Urothelium cell line (cell line): ENCODE data around the gene MFSD1.
"Not testable (repeated sequence)": the region's sequence is repeated elsewhere in the genome, so short reads cannot be mapped to it uniquely, and the experiment has no call there.

Experiments
- DNase-seq: peaks from one replicate; pipeline ENCODE4 v3.0.0; 2011; ENCODE audit warnings: low spot score, mixed read lengths
- FAIRE-seq: peaks from 2 replicates; lab custom pipeline; 2011; peaks lifted over from hg19 to GRCh38; lab: Jason Lieb, UNC

The MFSD1 gene

DNA sequence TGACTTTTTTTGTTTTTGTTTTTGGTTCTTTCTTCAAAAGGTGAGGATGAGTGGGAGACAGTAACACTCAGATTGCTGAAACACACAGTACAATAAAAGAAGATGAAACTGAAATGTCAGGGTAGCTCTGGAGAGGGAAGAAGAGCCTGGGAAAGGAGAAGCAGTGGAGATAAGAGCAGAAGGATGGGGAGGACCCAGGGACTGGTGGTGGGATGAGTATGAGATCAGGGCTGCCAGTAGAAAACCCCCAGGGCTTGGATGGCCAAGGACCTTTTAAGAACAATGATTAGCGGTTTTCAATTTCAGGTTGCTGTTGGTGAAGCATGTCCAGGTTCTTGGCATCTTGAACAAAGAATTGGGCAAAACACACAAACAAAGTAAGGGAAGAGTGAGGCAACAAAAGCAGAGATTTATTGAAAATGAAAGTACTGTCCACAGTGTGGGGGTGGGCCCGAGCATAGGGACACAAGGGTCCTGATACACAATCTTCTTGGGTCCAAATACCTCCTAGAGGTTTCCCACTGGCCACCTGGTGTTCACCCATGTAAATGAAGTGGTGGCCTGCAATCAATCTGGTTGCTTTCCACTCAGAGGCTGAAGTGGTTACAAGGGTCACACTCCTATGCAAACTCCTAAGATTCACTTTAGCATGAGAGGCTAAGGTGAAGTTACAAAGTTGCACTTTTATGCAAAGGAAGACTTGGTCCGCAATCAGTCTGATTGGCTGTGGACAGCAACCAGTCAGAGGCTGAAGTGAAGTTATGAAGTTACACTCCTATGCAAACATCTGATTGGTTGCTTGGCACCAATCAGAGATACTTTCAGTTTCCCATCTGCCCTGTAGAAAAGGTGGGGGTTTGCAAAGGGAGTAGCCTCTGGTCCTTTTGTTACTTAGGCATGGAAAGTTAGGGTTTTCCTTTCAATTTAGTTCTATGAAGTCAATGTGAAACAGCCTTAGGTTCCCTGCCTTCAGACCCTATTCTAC, 26.1 kb upstream of the MFSD1 start:
- FAIRE-seq (no peak), DNase-seq (no peak)

GRCh38 chr3:158776531-158776930, 25.3 kb upstream of the MFSD1 start:
- DNase-seq: no peak
- no peak for FAIRE-seq

GRCh38 chr3:158777161-158777873, 24.5 kb upstream of the MFSD1 start:
- FAIRE-seq: no peak

DNA sequence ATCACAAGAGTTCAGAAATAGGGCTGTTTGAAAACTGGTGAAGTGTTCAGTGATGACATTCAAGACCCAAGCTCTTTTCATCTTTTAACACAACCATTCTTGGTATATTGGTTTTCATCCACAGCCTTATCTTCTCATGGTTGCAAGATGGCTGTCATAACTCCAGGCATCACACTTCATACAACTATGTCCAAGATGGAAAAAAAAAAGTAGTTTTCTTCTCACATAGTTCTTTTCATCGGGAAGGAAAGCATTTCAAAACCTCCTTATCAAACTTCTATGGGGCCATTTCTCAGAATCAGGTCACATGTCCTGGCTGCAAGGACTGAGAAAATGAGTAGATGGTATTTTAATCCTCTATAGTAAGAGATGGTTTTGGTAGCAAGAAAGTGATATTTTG, 21.1 kb upstream of the MFSD1 start:
- DNase-seq (no peak), FAIRE-seq (no peak)

More at GRCh38 chr3:158777161-158777873, 24.5 kb upstream of the MFSD1 start:
- DNase-seq: no peak

- FAIRE-seq: no peak
- DNase-seq: no peak
These were observed 20.7 kb upstream of the MFSD1 start for GRCh38 chr3:158781191-158781590.

- FAIRE-seq: no peak
- DNase-seq: no peak
These were observed 20.0 kb upstream of the MFSD1 start for GRCh38 chr3:158781849-158782248.

DNA sequence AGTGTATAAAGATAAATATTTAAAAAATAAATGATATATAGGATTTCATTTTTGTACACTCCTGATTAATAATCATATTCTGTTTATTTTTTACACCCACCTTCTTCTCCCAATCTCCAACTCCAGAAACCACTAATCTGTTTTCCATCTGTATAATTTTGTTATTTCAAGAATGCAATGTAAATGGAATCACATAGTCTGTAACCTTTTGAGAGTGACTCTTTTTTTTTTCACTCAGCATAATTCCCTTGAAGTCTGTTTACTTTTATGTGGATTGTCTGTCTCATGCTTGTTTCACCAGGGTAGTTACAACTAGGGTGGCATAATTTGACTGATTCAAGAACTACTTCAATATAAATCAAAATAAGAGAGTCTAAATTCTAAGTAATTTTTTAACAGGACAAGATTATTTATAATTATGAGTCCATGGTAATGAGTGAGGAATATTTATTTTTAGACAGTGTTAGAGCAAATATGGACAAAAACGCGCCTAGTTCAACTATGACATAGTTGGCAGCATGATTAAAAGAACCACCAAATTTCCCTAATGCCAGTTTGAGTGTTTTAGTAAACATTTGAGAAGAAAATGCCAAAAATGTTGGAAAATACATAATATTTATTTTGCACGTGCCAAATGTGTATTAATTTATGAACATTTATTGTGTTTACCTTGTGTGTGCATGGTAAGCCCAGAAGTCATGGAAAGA, 19.4 kb upstream of the MFSD1 start:
- FAIRE-seq: no peak
- no peak for DNase-seq

DNA sequence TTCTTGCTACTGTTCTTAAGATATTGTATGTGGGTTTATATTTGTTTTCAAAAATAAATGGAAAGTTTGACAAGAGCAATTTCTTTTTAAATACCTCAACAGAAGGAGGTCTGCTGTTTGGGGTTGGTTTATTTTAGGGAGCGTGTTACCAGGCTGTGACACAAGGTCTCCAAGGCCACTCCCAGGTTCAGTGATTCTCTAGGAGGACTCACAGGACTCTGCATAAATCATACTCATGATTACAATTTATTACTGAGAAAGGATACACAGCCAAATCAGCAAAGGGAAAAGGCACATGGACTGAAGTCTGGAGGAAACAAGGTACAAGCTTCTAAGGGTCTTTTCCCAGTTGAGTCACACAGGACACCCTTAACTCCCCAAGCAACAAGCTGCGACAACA, 18.8 kb upstream of the MFSD1 start:
- no peak for FAIRE-seq
- DNase-seq: no peak

DNA sequence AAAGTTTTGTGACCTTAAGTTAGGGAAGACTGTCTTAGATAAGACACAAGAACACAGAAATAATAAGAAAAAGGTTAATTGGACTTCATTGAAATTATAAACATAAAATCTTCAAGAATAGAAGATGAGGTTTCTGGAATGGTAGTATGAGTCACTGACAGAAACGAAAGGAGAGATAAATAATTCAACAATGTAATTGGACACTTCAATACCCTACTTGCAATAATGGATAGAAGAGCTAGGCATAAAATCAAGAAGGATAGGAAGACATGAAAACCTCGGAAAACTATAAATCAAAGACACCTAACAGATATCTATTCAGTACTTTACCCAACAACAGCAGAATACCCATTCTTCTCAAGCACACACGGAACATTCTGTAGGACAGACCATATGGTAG, 15.9 kb upstream of the MFSD1 start:
- FAIRE-seq (no peak), DNase-seq (no peak)

DNA sequence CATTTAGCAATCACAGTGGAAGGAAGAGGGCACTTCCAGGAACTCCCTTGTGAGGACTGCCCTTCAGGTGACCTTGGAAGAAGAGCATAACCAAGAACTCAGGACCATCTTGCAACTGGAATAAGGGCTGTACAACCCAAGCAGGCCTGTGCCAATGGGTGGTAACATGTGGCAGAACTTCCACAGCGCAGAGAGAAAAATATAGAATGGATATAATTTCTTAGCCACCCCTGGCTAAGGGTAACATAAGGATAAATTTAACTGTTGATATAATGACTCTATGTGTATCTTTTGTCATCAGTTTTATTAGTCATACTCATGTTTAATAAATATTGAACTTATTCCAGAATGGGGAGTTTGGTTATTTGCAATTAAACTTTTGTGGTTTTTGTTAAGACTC, 13.4 kb upstream of the MFSD1 start:
- FAIRE-seq (no peak), DNase-seq (no peak)

DNA sequence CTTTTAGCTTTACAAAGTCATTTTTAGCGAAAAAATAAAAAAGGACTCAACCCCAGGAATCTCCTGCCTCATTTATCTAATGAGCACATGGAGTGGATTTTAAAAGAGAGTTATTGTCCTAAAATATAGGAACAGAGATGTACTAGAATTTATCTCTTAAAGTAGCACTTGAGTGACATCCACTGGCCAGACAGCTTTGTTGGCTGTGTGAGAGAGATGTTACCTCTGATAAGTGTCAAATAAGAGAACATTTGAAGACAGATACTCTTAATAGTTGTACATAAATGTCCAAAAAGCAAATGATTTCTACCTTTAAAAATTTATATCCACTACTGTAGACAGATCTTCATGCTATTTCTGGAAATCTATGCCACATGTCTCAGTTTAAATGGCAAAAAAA, 12.3 kb upstream of the MFSD1 start:
- FAIRE-seq (no peak), DNase-seq (no peak)

DNA sequence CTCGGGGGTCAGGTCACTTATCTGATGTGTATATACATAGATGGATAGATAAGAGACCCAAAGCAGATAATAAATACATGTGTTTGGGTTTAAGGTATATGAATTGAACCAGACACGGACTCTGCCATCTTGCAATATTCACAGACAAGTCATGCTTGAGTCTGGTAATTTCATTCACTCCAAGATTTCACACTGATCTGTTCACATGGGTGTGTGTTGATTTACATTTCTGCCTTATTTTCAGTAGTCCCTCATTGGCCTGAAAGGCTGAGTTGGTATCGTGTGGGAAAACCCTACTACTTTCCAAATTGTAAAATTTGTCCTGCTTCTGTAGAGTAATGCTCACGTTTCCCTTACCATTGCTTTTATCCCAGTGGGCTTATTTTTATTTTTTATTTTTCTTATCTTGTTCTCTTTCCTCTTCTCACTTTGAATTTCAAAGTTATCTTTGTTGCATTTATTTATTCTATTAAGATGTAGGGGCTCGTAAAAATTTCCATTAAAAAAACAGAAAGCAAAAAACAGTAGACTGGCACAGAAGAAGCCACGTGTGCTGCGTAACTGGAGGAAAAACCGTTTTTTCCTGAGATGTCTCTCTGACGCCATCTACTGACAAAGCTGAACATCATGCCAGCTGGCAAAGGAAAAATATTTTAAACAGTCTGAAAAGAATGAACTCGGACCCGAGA, 10.8 kb upstream of the MFSD1 start:
- FAIRE-seq: no peak
- DNase-seq: peak; percentile 46

- DNase-seq: not testable (repeated sequence)
These were observed 10.3 kb upstream of the MFSD1 start for GRCh38 chr3:158791590-158791920.

GRCh38 chr3:158792709-158793108, 9.1 kb upstream of the MFSD1 start:
- DNase-seq (peak; percentile 25), FAIRE-seq (no peak)

More at GRCh38 chr3:158791590-158791920, 10.3 kb upstream of the MFSD1 start:
- not testable (repeated sequence) for FAIRE-seq

DNA sequence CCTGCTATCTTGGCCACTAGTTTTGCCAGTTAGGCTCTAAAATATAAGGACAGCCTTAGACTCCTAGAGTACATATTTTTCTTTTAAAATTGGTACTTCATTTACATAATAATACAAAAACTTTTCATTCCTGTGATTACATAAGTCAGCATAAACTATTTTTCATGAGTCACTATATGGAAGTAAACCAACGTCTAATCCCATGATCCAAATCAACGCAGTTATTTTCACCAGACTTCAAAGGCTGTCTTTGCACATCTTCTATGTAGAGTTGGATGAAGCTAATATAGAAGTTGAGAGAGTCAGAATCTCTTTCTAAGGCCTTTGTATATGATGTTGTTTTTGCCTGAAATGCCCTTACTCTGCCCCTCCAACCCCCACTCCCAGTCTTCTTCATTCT, 7.6 kb upstream of the MFSD1 start:
- DNase-seq (no peak), FAIRE-seq (no peak)

GRCh38 chr3:158794936-158795518, 6.8 kb upstream of the MFSD1 start:
- FAIRE-seq: no peak

GRCh38 chr3:158801201-158801600, 653 bp upstream of the MFSD1 start:
- FAIRE-seq: no peak
- no peak for DNase-seq

More at GRCh38 chr3:158794936-158795518, 6.8 kb upstream of the MFSD1 start:
- DNase-seq: no peak

DNA sequence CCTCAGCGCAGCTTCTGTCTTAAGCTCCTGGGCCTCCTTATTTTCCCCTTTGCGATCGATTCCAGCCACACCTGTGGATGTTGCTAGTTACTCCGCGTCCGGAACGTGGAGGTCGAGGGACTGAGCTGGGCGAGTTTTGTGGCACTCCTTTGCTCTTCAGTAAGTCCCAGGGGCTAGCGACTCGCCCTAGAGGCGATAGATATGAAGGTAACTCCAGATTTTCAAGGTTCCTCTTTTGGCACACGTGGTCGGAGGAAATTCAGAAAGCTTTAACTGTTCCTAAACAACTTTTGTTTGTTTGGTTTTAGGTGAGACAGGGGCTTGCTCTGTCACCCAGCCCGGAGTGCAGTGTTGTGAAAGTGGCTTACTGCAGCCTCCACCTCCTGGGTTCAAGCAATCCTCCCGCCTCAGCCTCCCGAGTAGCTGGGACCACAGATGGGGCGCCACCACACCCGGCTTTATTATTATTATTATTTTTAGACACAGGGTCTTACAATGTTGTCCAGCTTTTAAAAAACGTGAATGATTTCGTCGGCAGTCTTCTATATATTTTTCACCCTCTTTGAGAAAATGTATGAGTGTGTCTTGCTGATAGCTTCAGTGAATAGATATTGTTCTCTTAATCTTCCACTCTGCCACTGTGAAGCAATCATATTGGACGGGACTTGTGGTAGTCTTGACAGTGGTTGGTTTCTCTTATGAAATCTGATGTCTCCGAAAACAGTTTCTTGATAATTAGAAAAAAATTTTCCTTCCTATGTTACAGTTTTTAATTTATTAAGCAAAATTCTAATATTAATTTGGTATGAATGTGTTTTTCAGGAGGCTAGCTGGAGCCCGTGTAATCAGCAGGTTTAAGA, 785 bp downstream of the MFSD1 start:
- DNase-seq (no peak), FAIRE-seq (no peak)

DNA sequence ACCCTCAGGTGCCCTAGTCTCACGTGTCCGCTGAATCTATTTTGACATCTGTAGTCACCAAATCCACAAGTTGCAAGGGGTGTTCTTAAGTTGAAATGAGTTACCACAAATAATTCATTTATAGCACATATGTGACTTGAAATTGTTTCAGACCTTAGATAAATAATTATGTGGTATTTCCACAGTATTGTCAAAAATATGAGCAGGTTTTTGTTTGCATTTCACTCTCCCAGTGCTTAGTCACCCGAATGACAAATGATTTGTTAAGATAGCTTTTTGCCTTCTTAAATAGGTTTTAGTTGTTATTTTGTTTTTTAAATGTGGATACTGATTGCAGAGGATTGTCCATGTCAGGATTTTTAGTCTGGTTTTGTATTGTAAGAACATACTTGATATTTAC, 2.6 kb downstream of the MFSD1 start:
- FAIRE-seq: no peak
- no peak for DNase-seq
